H1 (cell line): Measurements from ENCODE around the gene PNRC2. TPM values are rescaled to one million over a fixed set of nuclear protein-coding genes. Genes with fewer than 3 reads are reported as not detected.

Source experiments
- CREB1 ChIP-seq: IDR thresholded peaks from 2 replicates; pipeline ENCODE4 v1.6.1; 2012; ENCODE audit warnings: inconsistent platforms
- PHF8 ChIP-seq: fragments of 200-600 bp; sonication (generic); conservative IDR thresholded peaks from 2 replicates; pipeline ENCODE4 v1.7.1; 2012; ENCODE audit warnings: low read depth, mild to moderate bottlenecking, inconsistent platforms, low read length, moderate library complexity
- polyA plus RNA-seq, 7 experiments: library from polyadenylated mRNA; depleted of rRNA in 3 of 7; stranded (reverse) in 5 of 7; unstranded in 2 of 7; fragments of >200 nt in 5 of 7; fragments of 200-250 nt in 2 of 7; gene quantifications; 1 replicate in 5 of 7; 2 replicates in 1 of 7; 4 replicates in 1 of 7; pipeline versions ENCODE4 v1.2.1 to v1.2.3, GENCODE V29; 2011 to 2013; ENCODE audit warnings: missing spikeins in 2 of 7, mixed read lengths in 2 of 7
- total RNA-seq: library from RNA; stranded (reverse); fragmentation: NEBNext Ultra II Directional; extraction: Animal tissue kit (Norgen Biotek cat#: 25700); gene quantifications from 2 replicates; pipeline ENCODE4 v1.2.1, GENCODE V29; 2021
- TF ChIP-seq, protein P1 (sequence below): fragments of 300-600 bp; sonication (generic); IDR thresholded peaks from 2 replicates; pipeline ENCODE4 v1.7.1; 2012; ENCODE audit warnings: low read length, moderate library complexity, mild to moderate bottlenecking, inconsistent platforms; ENCODE audit not compliant: insufficient replicate concordance

The PNRC2 gene
- total and polyA plus RNA-seq, 2 of the 8 experiments (the other 6 are each of a cell fraction or from before 2014, with no cell fraction given): 57.5 to 147 TPM

DNA sequence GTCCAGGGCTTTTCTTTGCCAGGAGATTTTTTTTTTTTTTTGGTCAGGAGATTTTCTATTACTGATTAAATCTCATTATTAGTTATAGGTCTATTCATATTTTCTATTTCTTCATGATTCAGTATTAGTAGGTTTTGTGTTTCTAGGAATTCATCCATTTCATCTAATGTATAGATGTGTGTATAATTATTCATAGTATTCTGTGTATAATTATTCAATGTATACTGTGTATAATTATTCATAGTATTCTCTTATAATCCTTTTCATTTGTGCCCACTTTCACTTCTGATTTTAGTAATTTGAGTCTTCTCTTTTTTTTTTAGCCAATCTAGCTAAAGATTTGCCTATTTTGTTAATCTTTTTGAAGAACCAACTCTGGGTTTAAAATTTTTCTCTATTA is 12.3 kb upstream of the PNRC2 start (continued):
- TF ChIP-seq, protein P1, sequence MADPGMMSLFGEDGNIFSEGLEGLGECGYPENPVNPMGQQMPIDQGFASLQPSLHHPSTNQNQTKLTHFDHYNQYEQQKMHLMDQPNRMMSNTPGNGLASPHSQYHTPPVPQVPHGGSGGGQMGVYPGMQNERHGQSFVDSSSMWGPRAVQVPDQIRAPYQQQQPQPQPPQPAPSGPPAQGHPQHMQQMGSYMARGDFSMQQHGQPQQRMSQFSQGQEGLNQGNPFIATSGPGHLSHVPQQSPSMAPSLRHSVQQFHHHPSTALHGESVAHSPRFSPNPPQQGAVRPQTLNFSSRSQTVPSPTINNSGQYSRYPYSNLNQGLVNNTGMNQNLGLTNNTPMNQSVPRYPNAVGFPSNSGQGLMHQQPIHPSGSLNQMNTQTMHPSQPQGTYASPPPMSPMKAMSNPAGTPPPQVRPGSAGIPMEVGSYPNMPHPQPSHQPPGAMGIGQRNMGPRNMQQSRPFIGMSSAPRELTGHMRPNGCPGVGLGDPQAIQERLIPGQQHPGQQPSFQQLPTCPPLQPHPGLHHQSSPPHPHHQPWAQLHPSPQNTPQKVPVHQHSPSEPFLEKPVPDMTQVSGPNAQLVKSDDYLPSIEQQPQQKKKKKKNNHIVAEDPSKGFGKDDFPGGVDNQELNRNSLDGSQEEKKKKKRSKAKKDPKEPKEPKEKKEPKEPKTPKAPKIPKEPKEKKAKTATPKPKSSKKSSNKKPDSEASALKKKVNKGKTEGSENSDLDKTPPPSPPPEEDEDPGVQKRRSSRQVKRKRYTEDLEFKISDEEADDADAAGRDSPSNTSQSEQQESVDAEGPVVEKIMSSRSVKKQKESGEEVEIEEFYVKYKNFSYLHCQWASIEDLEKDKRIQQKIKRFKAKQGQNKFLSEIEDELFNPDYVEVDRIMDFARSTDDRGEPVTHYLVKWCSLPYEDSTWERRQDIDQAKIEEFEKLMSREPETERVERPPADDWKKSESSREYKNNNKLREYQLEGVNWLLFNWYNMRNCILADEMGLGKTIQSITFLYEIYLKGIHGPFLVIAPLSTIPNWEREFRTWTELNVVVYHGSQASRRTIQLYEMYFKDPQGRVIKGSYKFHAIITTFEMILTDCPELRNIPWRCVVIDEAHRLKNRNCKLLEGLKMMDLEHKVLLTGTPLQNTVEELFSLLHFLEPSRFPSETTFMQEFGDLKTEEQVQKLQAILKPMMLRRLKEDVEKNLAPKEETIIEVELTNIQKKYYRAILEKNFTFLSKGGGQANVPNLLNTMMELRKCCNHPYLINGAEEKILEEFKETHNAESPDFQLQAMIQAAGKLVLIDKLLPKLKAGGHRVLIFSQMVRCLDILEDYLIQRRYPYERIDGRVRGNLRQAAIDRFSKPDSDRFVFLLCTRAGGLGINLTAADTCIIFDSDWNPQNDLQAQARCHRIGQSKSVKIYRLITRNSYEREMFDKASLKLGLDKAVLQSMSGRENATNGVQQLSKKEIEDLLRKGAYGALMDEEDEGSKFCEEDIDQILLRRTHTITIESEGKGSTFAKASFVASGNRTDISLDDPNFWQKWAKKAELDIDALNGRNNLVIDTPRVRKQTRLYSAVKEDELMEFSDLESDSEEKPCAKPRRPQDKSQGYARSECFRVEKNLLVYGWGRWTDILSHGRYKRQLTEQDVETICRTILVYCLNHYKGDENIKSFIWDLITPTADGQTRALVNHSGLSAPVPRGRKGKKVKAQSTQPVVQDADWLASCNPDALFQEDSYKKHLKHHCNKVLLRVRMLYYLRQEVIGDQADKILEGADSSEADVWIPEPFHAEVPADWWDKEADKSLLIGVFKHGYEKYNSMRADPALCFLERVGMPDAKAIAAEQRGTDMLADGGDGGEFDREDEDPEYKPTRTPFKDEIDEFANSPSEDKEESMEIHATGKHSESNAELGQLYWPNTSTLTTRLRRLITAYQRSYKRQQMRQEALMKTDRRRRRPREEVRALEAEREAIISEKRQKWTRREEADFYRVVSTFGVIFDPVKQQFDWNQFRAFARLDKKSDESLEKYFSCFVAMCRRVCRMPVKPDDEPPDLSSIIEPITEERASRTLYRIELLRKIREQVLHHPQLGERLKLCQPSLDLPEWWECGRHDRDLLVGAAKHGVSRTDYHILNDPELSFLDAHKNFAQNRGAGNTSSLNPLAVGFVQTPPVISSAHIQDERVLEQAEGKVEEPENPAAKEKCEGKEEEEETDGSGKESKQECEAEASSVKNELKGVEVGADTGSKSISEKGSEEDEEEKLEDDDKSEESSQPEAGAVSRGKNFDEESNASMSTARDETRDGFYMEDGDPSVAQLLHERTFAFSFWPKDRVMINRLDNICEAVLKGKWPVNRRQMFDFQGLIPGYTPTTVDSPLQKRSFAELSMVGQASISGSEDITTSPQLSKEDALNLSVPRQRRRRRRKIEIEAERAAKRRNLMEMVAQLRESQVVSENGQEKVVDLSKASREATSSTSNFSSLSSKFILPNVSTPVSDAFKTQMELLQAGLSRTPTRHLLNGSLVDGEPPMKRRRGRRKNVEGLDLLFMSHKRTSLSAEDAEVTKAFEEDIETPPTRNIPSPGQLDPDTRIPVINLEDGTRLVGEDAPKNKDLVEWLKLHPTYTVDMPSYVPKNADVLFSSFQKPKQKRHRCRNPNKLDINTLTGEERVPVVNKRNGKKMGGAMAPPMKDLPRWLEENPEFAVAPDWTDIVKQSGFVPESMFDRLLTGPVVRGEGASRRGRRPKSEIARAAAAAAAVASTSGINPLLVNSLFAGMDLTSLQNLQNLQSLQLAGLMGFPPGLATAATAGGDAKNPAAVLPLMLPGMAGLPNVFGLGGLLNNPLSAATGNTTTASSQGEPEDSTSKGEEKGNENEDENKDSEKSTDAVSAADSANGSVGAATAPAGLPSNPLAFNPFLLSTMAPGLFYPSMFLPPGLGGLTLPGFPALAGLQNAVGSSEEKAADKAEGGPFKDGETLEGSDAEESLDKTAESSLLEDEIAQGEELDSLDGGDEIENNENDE: no peak
- no peak for TF ChIP-seq CREB1
- TF ChIP-seq PHF8: no peak
